HUES64 (cell line): ENCODE results near the gene TRAPPC6A.
"Not testable (repeated sequence)": the region's sequence is repeated elsewhere in the genome, so short reads cannot be mapped to it uniquely, and the experiment has no call there.

Experiments used
- H3K27ac ChIP-seq: 2 replicates; pipeline ENCODE4 v1.7.0; 2013; ENCODE audit warnings: low read depth, low read length, inconsistent platforms
- H3K27me3 ChIP-seq: 2 replicates; pipeline ENCODE4 v1.6.1; 2013; ENCODE audit warnings: mild to moderate bottlenecking, low read length; ENCODE audit not compliant: insufficient read depth
- H3K36me3 ChIP-seq: 2 replicates; pipeline ENCODE4 v1.6.1; 2013; ENCODE audit warnings: mild to moderate bottlenecking, low read length; ENCODE audit not compliant: insufficient read depth
- H3K4me1 ChIP-seq: 2 replicates; pipeline ENCODE4 v1.6.1; 2013; ENCODE audit warnings: mild to moderate bottlenecking, low read length, moderate library complexity; ENCODE audit not compliant: insufficient read depth
- H3K4me3 ChIP-seq: 2 replicates; pipeline ENCODE4 v1.5.1; 2013; ENCODE audit warnings: mild to moderate bottlenecking, low read length, moderate library complexity
- H3K9ac ChIP-seq: 2 replicates; pipeline ENCODE4 v1.6.1; 2013; ENCODE audit warnings: mild to moderate bottlenecking, low read depth, low read length
- H3K9me3 ChIP-seq: 2 replicates; pipeline ENCODE4 v1.6.1; 2013; ENCODE audit warnings: low read depth, low read length; ENCODE audit not compliant: insufficient read depth
- WGBS: fragments of 150-250, 120-280 bp; methylation state at CpG from one replicate; pipeline ENCODE4 v1.1.7; 2013; ENCODE audit warnings: missing lambda C conversion rate; 5-methylcytosine and 5-hydroxymethylcytosine counted together

Gene TRAPPC6A

GRCh38 chr19:45122832-45123231, 55.2 kb downstream of the TRAPPC6A start:
- no peaks in the 10 kb centered on the region for H3K4me1 ChIP-seq
- no peaks in the 10 kb centered on the region for H3K36me3 ChIP-seq
- no peak overlapping the region for H3K27ac ChIP-seq
- no peaks in the 10 kb centered on the region for H3K9me3 ChIP-seq
- WGBS = 86% methylated on average over 6 of the region's 6 CpGs
- no peaks in the 10 kb centered on the region for H3K27me3 ChIP-seq
- H3K4me3 ChIP-seq = no peak overlapping the region
- no peak overlapping the region for H3K9ac ChIP-seq

- H3K9ac ChIP-seq = no peak overlapping the region
Measured at GRCh38 chr19:45121827-45122345, 56.2 kb downstream of the TRAPPC6A start.

GRCh38 chr19:45119582-45119981, 58.5 kb downstream of the TRAPPC6A start:
- Histone ChIP-seq H3K9me3 (no peaks in the 10 kb centered on the region), H3K4me1 (0 out of 2 replicates have a peak, but pooled peaks cover 3% of the 10 kb centered on the region), H3K4me3 (no peak overlapping the region), H3K27ac (no peak overlapping the region), H3K9ac (no peak overlapping the region), H3K36me3 (no peaks in the 10 kb centered on the region), H3K27me3 (no peaks in the 10 kb centered on the region)
- 98% methylated on average over 6 of the region's 6 CpGs for WGBS

More at GRCh38 chr19:45121827-45122345, 56.2 kb downstream of the TRAPPC6A start:
- Histone ChIP-seq H3K27me3 (no peaks in the 10 kb centered on the region), H3K4me3 (no peak overlapping the region), H3K4me1 (0 out of 2 replicates have a peak, but pooled peaks cover 3% of the 10 kb centered on the region), H3K9me3 (no peaks in the 10 kb centered on the region), H3K27ac (no peak overlapping the region), H3K36me3 (no peaks in the 10 kb centered on the region)
- WGBS = 92% methylated on average over 11 of the region's 11 CpGs

GRCh38 chr19:45118591-45119355, 59.3 kb downstream of the TRAPPC6A start:
- WGBS = 88% methylated on average over 18 of the region's 18 CpGs
- not testable (repeated sequence) for H3K36me3 ChIP-seq, H3K27ac ChIP-seq, H3K4me3 ChIP-seq, H3K27me3 ChIP-seq, H3K4me1 ChIP-seq, H3K9ac ChIP-seq, H3K9me3 ChIP-seq

GRCh38 chr19:45118106-45118505, 59.9 kb downstream of the TRAPPC6A start:
- Histone ChIP-seq H3K9ac (no peak overlapping the region), H3K4me1 (0 out of 2 replicates have a peak, but pooled peaks cover 3% of the 10 kb centered on the region), H3K27ac (no peak overlapping the region), H3K9me3 (no peaks in the 10 kb centered on the region), H3K36me3 (no peaks in the 10 kb centered on the region), H3K27me3 (no peaks in the 10 kb centered on the region), H3K4me3 (no peak overlapping the region)
- WGBS = 87% methylated on average over 5 of the region's 5 CpGs

- H3K27me3 ChIP-seq = no peaks in the 10 kb centered on the region
- no peak overlapping the region for H3K4me3 ChIP-seq
- H3K4me1 ChIP-seq = 0 out of 2 replicates have a peak, but pooled peaks cover 3% of the 10 kb centered on the region
- H3K27ac ChIP-seq = no peak overlapping the region; the same call in 1 of the 2 replicates
- WGBS = 90% methylated on average over 12 of the region's 12 CpGs
- H3K9me3 ChIP-seq = no peaks in the 10 kb centered on the region
- no peak overlapping the region for H3K9ac ChIP-seq
- no peaks in the 10 kb centered on the region for H3K36me3 ChIP-seq
Measured at GRCh38 chr19:45117671-45118070, 60.4 kb downstream of the TRAPPC6A start.

- WGBS = 71% methylated on average over 16 of the region's 16 CpGs
Measured at GRCh38 chr19:45117167-45117594, 60.9 kb downstream of the TRAPPC6A start.

GRCh38 chr19:45115809-45116615, 62.0 kb downstream of the TRAPPC6A start:
- Histone ChIP-seq H3K4me3 (no peak overlapping the region), H3K9ac (no peak overlapping the region; the same call in 1 of the 2 replicates), H3K36me3 (no peaks in the 10 kb centered on the region), H3K4me1 (0 out of 2 replicates have a peak, but pooled peaks cover 3% of the 10 kb centered on the region), H3K9me3 (no peaks in the 10 kb centered on the region), H3K27ac (no peak overlapping the region), H3K27me3 (no peaks in the 10 kb centered on the region)
- 92% methylated on average over 21 of the region's 21 CpGs for WGBS

More at GRCh38 chr19:45117167-45117594, 60.9 kb downstream of the TRAPPC6A start:
- no peaks in the 10 kb centered on the region for H3K27me3 ChIP-seq
- H3K9ac ChIP-seq = no peak overlapping the region
- H3K9me3 ChIP-seq = no peaks in the 10 kb centered on the region
- no peak overlapping the region for H3K4me3 ChIP-seq
- no peaks in the 10 kb centered on the region for H3K36me3 ChIP-seq
- 0 out of 2 replicates have a peak, but pooled peaks cover 3% of the 10 kb centered on the region for H3K4me1 ChIP-seq
- H3K27ac ChIP-seq = no peak overlapping the region; the same call in 1 of the 2 replicates

GRCh38 chr19:45114116-45114515, 63.9 kb downstream of the TRAPPC6A start:
- Histone ChIP-seq H3K9ac (no peak overlapping the region), H3K9me3 (no peaks in the 10 kb centered on the region), H3K36me3 (no peaks in the 10 kb centered on the region), H3K27me3 (no peaks in the 10 kb centered on the region), H3K27ac (no peak overlapping the region), H3K4me1 (0 out of 2 replicates have a peak, but pooled peaks cover 3% of the 10 kb centered on the region), H3K4me3 (no peak overlapping the region)
- WGBS = 89% methylated on average over 4 of the region's 4 CpGs

GRCh38 chr19:45113628-45114027, 64.4 kb downstream of the TRAPPC6A start:
- H3K9ac ChIP-seq = no peak overlapping the region
- H3K27me3 ChIP-seq = no peaks in the 10 kb centered on the region
- no peak overlapping the region for H3K27ac ChIP-seq
- 75% methylated on average over 9 of the region's 9 CpGs for WGBS
- H3K36me3 ChIP-seq = no peaks in the 10 kb centered on the region
- H3K4me3 ChIP-seq = no peak overlapping the region
- 0 out of 2 replicates have a peak, but pooled peaks cover 3% of the 10 kb centered on the region for H3K4me1 ChIP-seq
- H3K9me3 ChIP-seq = no peaks in the 10 kb centered on the region
